Stimulated activated CD4-positive, alpha-beta T cell treated with anti-CD3 and anti-CD28 coated beads, Interleukin-12 subunit alpha, Interleukin-12 subunit beta, amount 100 ng/mL, for 48 hours (primary cell): ENCODE measurements around the gene DNAH17.
"Not testable (repeated sequence)": the region's sequence is repeated elsewhere in the genome, so short reads cannot be mapped to it uniquely, and the experiment has no call there.

Source experiments
- DNase-seq, 3 donors: peaks; one replicate each; pipeline ENCODE4 v3.0.0-alpha.2; 2020; ENCODE audit warnings: low read depth in 2 of 3, low spot score in 1 of 3

DNAH17 gene

GRCh38 chr17:78525511-78526160 lies 51.6 kb downstream of the DNAH17 start:
- DNase-seq, result no peak

GRCh38 chr17:78524870-78525510 lies 52.2 kb downstream of the DNAH17 start:
- no peak for DNase-seq

GRCh38 chr17:78523934-78524655 lies 53.1 kb downstream of the DNAH17 start:
- DNase-seq, result no peak

GRCh38 chr17:78522031-78522809 lies 55.0 kb downstream of the DNAH17 start:
- no peak for DNase-seq

GRCh38 chr17:78517421-78517820 lies 59.8 kb downstream of the DNAH17 start:
- no peak for DNase-seq

GRCh38 chr17:78515480-78515879 lies 61.7 kb downstream of the DNAH17 start:
- no peak for DNase-seq

GRCh38 chr17:78514521-78514920 lies 62.7 kb downstream of the DNAH17 start:
- DNase-seq, result no peak

- DNase-seq, result no peak
These were observed 64.2 kb downstream of the DNAH17 start for GRCh38 chr17:78512976-78513375.

- no peak for DNase-seq
These were observed 66.8 kb downstream of the DNAH17 start for GRCh38 chr17:78510141-78511075.

- no peak for DNase-seq
These were observed 69.7 kb downstream of the DNAH17 start for GRCh38 chr17:78507526-78507925.

- no peak for DNase-seq
These were observed 70.5 kb downstream of the DNAH17 start for GRCh38 chr17:78506454-78507309.

- no peak for DNase-seq
These were observed 72.9 kb downstream of the DNAH17 start for GRCh38 chr17:78504156-78504925.

- DNase-seq, result not testable (repeated sequence)
These were observed 73.8 kb downstream of the DNAH17 start for GRCh38 chr17:78503388-78503787.

- DNase-seq, result no peak
These were observed 74.5 kb downstream of the DNAH17 start for GRCh38 chr17:78502611-78503148.

GRCh38 chr17:78501241-78502036 lies 75.8 kb downstream of the DNAH17 start:
- DNase-seq, result no peak

- no peak for DNase-seq
These were observed 76.4 kb downstream of the DNAH17 start for GRCh38 chr17:78500806-78501205.

GRCh38 chr17:78499715-78500540 lies 77.3 kb downstream of the DNAH17 start:
- DNase-seq, result no peak
